MCF 10A (cell line): ENCODE measurements around the gene KLK10. TPM values are rescaled to one million over a fixed set of nuclear protein-coding genes. Genes with fewer than 3 reads are reported as not detected.

Source experiments
- BruUV-seq: library from RNA; stranded (reverse); fragments of 400-500 nt; replicated peaks from 2 replicates; lab custom pipeline; 2021; lab: Mats Ljungman, UMichigan
- CTCF ChIA-PET: fragments of 300-600 bp; sonication (Branson Sonifier 250); formaldehyde crosslinking; extraction: SDS; loops from one replicate; lab custom pipeline; 2021; ENCODE audit warnings: antibody characterized with exemption, inconsistent platforms; lab: Yijun Ruan, JAX
- POLR2A ChIA-PET: fragments of 300-600, 350-650 bp; sonication (Branson Sonifier 250); formaldehyde crosslinking; extraction: SDS; loops from one replicate; lab custom pipeline; 2020; ENCODE audit warnings: antibody characterized with exemption, inconsistent platforms; lab: Yijun Ruan, JAX
- DNase-seq: peaks from one replicate; pipeline ENCODE4 v3.0.0-alpha.2; 2018; ENCODE audit not compliant: unreplicated experiment
- H3K27ac Mint-ChIP-seq: one replicate; pipeline ENCODE4 v1.8.0; 2022; ENCODE audit warnings: mild to moderate bottlenecking, low read depth, mixed read lengths; ENCODE audit not compliant: unreplicated experiment
- H3K27me3 Mint-ChIP-seq: one replicate; pipeline ENCODE4 v1.8.0; 2022; ENCODE audit warnings: mixed read lengths; ENCODE audit not compliant: insufficient read depth, unreplicated experiment
- H3K36me3 Mint-ChIP-seq: one replicate; pipeline ENCODE4 v1.8.0; 2022; ENCODE audit warnings: mild to moderate bottlenecking, moderate library complexity, mixed read lengths; ENCODE audit not compliant: insufficient read depth, unreplicated experiment
- H3K4me1 Mint-ChIP-seq: one replicate; pipeline ENCODE4 v1.8.0; 2022; ENCODE audit warnings: mixed read lengths; ENCODE audit not compliant: insufficient read depth, unreplicated experiment
- H3K4me3 Mint-ChIP-seq: one replicate; pipeline ENCODE4 v1.8.0; 2022; ENCODE audit warnings: mild to moderate bottlenecking, moderate library complexity, mixed read lengths; ENCODE audit not compliant: unreplicated experiment
- H3K9me3 Mint-ChIP-seq: one replicate; pipeline ENCODE4 v1.8.0; 2022; ENCODE audit warnings: mixed read lengths; ENCODE audit not compliant: unreplicated experiment
- intact Hi-C: fragments of 100-400 bp; cut with micrococcal nuclease; formaldehyde crosslinking; loops from 2 replicates; pipeline ENCODE4 v1.14.1; 2022
- total RNA-seq: library from RNA; stranded (reverse); gene quantifications from 2 replicates; pipeline ENCODE4 v1.2.3, GENCODE V29; 2022
- TF ChIP-seq, protein P1 (sequence below): fragments of 200-600 bp; IDR thresholded peaks from one replicate; pipeline ENCODE4 v1.8.0; 2022; ENCODE audit warnings: antibody characterized with exemption, mild to moderate bottlenecking; ENCODE audit not compliant: unreplicated experiment

The KLK10 gene
- total RNA-seq, 1 experiment from 2014 or later, result not detected

DNA sequence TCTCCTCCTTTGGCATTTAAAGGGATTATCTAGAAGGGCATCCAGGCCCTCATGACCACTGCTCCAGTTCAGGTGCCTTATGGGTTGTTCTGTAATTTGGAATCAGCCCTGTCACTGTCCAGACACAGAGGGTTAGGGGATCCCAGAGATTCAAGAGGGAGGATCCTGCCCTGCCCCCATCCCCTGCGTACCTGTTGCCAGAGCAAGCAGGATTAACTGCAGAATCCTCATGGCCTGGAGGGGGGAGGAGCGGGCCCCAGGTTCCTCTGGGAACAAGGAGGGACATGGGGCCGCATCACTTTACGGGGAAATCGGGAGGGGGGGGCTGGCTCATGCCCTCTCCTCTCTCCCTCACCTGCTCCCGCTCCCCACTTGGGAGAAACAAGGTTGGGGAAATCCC is 5.9 kb upstream of the KLK10 start:
- intact Hi-C loops, result loop anchor here (10.0 kb wide), 1 partner anchor 759 kb away; no protein-coding TSS in a partner anchor
- Mint-ChIP-seq H3K4me1 (peaks cover 6% of the 10 kb centered on the region), H3K36me3 (no peaks in the 10 kb centered on the region), H3K27ac (no peak overlapping the region), H3K4me3 (no peak overlapping the region), H3K27me3 (peaks cover under 1% of the 10 kb centered on the region), H3K9me3 (peaks cover 10% of the 10 kb centered on the region)
- no TSS peak for BruUV-seq
- CTCF ChIA-PET, result interaction anchor here (0.6 kb wide), 1 partner anchor 12 kb away, joined by 4 read pairs; no protein-coding TSS in a partner anchor
- DNase-seq, result no peak
- TF ChIP-seq, protein P1, sequence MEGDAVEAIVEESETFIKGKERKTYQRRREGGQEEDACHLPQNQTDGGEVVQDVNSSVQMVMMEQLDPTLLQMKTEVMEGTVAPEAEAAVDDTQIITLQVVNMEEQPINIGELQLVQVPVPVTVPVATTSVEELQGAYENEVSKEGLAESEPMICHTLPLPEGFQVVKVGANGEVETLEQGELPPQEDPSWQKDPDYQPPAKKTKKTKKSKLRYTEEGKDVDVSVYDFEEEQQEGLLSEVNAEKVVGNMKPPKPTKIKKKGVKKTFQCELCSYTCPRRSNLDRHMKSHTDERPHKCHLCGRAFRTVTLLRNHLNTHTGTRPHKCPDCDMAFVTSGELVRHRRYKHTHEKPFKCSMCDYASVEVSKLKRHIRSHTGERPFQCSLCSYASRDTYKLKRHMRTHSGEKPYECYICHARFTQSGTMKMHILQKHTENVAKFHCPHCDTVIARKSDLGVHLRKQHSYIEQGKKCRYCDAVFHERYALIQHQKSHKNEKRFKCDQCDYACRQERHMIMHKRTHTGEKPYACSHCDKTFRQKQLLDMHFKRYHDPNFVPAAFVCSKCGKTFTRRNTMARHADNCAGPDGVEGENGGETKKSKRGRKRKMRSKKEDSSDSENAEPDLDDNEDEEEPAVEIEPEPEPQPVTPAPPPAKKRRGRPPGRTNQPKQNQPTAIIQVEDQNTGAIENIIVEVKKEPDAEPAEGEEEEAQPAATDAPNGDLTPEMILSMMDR, result no peak
- POLR2A ChIA-PET, result no interaction called here

DNA sequence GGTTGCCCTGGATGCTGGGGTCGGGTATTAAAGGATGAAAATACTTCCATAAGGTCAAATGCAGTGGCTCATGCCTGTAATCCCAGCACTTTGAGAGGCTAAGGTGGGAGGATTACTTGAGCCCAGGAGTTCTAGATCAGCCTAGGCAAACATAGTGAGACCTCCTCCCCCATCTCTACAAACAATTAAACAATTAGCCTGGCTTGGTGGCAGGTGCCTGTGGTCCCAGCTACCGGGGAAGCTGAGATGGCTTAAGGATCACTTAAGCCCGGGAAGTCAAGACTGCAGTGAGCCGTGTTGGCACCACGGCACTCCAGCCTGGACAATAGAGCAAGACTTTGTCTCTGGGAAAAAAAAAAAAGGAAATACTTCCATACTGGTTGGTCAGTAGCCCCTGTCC is 5.4 kb upstream of the KLK10 start:
- Mint-ChIP-seq H3K27ac (no peak overlapping the region), H3K36me3 (no peaks in the 10 kb centered on the region), H3K4me3 (no peak overlapping the region), H3K9me3 (peaks cover 9% of the 10 kb centered on the region), H3K4me1 (peaks cover 9% of the 10 kb centered on the region), H3K27me3 (peaks cover 5% of the 10 kb centered on the region)
- ChIA-PET POLR2A (no interaction called here), CTCF (interaction anchor here (0.6 kb wide), 1 partner anchor 13 kb away, joined by 4 read pairs; no protein-coding TSS in a partner anchor)
- BruUV-seq, result no TSS peak
- TF ChIP-seq, protein P1, result no peak
- intact Hi-C loops, result loop anchor here (10.0 kb wide), 1 partner anchor 760 kb away; no protein-coding TSS in a partner anchor
- DNase-seq, result no peak

DNA sequence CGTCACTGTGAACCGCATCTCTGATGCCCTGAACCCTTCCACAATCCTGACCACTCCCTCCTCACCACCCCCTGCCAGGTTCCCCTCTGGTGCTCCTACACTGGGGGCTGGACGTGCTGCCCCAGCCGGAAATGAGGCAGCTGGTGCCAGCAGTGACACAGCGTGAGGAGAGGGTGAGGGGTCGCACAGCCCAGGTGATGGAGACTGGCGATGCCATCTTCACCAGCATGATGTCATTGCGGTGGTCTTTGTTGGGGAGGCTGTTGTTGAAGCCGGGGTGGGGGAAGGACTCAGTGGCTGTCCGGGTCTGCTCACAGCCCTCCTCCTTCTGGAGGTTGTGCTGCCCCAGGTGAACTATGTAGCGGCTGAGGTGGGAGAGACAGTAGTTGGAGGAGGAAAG is 4.4 kb upstream of the KLK10 start:
- TF ChIP-seq, protein P1, result no peak
- intact Hi-C loops, result loop anchor here (10.0 kb wide), 1 partner anchor 761 kb away; no protein-coding TSS in a partner anchor
- no TSS peak for BruUV-seq
- no peaks in the 10 kb centered on the region for H3K36me3 Mint-ChIP-seq
- H3K4me1 Mint-ChIP-seq, result peaks cover 13% of the 10 kb centered on the region
- no peak for DNase-seq
- ChIA-PET POLR2A (no interaction called here), CTCF (no interaction called here)
- peaks cover 9% of the 10 kb centered on the region for H3K9me3 Mint-ChIP-seq
- peaks cover 13% of the 10 kb centered on the region for H3K27me3 Mint-ChIP-seq
- no peak overlapping the region for H3K27ac Mint-ChIP-seq
- no peak overlapping the region for H3K4me3 Mint-ChIP-seq

DNA sequence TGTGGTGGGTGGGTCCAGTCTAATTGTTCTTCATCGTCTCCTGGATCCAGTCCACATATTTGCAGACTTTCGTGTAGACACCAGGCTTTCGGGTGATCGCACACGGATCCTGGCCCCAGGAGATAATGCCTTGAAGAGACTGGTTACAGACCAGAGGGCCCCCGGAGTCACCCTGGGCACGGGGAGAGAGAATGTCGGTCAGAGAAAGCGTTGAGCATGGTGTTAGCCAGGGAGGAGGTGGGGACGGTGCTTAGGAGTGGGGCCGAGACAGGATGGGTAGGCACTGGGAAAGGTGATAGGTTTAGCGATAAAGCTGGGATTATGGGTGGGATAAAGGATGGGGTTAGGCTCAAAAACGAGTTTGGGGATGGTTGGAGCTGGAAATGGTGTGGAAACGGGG is 3.0 kb upstream of the KLK10 start:
- peaks cover 9% of the 10 kb centered on the region for H3K9me3 Mint-ChIP-seq
- peaks cover 27% of the 10 kb centered on the region for H3K27me3 Mint-ChIP-seq
- TF ChIP-seq, protein P1, result no peak
- BruUV-seq, result no TSS peak
- POLR2A ChIA-PET, result no interaction called here
- H3K27ac Mint-ChIP-seq, result no peak overlapping the region
- no peak for DNase-seq
- peaks cover 13% of the 10 kb centered on the region for H3K4me1 Mint-ChIP-seq
- H3K4me3 Mint-ChIP-seq, result no peak overlapping the region
- intact Hi-C loops, result loop anchor here (10.0 kb wide), 1 partner anchor 762 kb away; no protein-coding TSS in a partner anchor
- no peaks in the 10 kb centered on the region for H3K36me3 Mint-ChIP-seq
- CTCF ChIA-PET, result interaction anchor here (0.5 to 3.0 kb wide), 6 partner anchors 29 to 665 kb away, joined by 3 to 28 read pairs (median 4); no protein-coding TSS in a partner anchor
